DOHH2 (cell line): ENCODE data around the gene AKT1S1.

Experiments used
- H3F3A ChIP-seq: fragments of 200-600 bp; sonication (generic), shearing (Covaris generic); 2 replicates; pipeline ENCODE4 v1.6.0; 2016; ENCODE audit warnings: antibody characterized with exemption, mild to moderate bottlenecking; ENCODE audit not compliant: control insufficient read depth, insufficient read depth
- H3K27ac ChIP-seq: fragments of 200-600 bp; sonication (generic); 2 replicates; pipeline ENCODE4 v1.5.1; 2014; ENCODE audit warnings: low read depth, mild to moderate bottlenecking, low read length, moderate library complexity
- H3K27me3 ChIP-seq: fragments of 200-600 bp; sonication (generic); 2 replicates; pipeline ENCODE4 v1.6.1; 2014; ENCODE audit warnings: mild to moderate bottlenecking, low read length, mixed read lengths; ENCODE audit not compliant: control insufficient read depth
- H3K36me3 ChIP-seq: fragments of 200-600 bp; sonication (generic); 2 replicates; pipeline ENCODE4 v1.6.1; 2014; ENCODE audit warnings: mild to moderate bottlenecking, low read length, moderate library complexity, mixed read lengths; ENCODE audit not compliant: control insufficient read depth
- H3K4me1 ChIP-seq: fragments of 200-600 bp; sonication (generic); 2 replicates; pipeline ENCODE4 v1.6.1; 2014; ENCODE audit warnings: mild to moderate bottlenecking, low read length, mixed read lengths; ENCODE audit not compliant: control insufficient read depth
- H3K4me2 ChIP-seq: fragments of 200-600 bp; sonication (generic); 2 replicates; pipeline ENCODE4 v1.6.0; 2014; ENCODE audit warnings: mild to moderate bottlenecking, low read length, moderate library complexity
- H3K4me3 ChIP-seq: fragments of 200-600 bp; sonication (generic); 2 replicates; pipeline ENCODE4 v1.5.1; 2014; ENCODE audit warnings: mild to moderate bottlenecking, low read length, mixed read lengths
- H3K79me2 ChIP-seq: fragments of 200-600 bp; sonication (generic); 2 replicates; pipeline ENCODE4 v1.6.1; 2014; ENCODE audit warnings: mild to moderate bottlenecking, low read length, mixed read lengths; ENCODE audit not compliant: control insufficient read depth
- H3K9me2 ChIP-seq: fragments of 200-600 bp; sonication (generic); replicated peaks from 2 replicates; pipeline ENCODE4 v1.6.1; 2014; ENCODE audit warnings: mild to moderate bottlenecking, low read length, mixed read lengths; ENCODE audit not compliant: control insufficient read depth
- H3K9me3 ChIP-seq: fragments of 200-600 bp; sonication (generic); 2 replicates; pipeline ENCODE4 v1.6.1; 2014; ENCODE audit warnings: antibody characterized with exemption, low read length, mixed read lengths; ENCODE audit not compliant: control insufficient read depth, insufficient read depth
- H4K20me1 ChIP-seq: fragments of 200-600 bp; sonication (generic); 2 replicates; pipeline ENCODE4 v1.6.0; 2014; ENCODE audit warnings: low read depth, mild to moderate bottlenecking, antibody characterized with exemption, low read length, moderate library complexity; ENCODE audit not compliant: control insufficient read depth, insufficient read depth
- CTCF ChIP-seq: fragments of 200-600 bp; sonication (generic); IDR thresholded peaks from one replicate; pipeline ENCODE4 v1.5.1; 2014; ENCODE audit warnings: antibody characterized with exemption, mild to moderate bottlenecking, low read depth, low read length; ENCODE audit not compliant: poor library complexity, severe bottlenecking
- EZH2phosphoT487 ChIP-seq: fragments of 200-600 bp; sonication (generic); IDR thresholded peaks from 2 replicates; pipeline ENCODE4 v1.6.1; 2017; ENCODE audit warnings: borderline replicate concordance, mild to moderate bottlenecking, antibody characterized with exemption, low read length, moderate library complexity, mixed read lengths

AKT1S1 gene

GRCh38 chr19:49894011-49894664 is 17.0 kb upstream of the AKT1S1 start:
- H3K27me3 ChIP-seq: peaks cover 53% of the 10 kb centered on the region
- no peaks in the 10 kb centered on the region for H3K9me2 ChIP-seq
- TF ChIP-seq EZH2phosphoT487 (no peak), CTCF (no peak)
- no peaks in the 10 kb centered on the region; the same call in 1 of the 2 replicates for H3F3A ChIP-seq
- no peak overlapping the region for H3K4me3 ChIP-seq
- no peaks in the 10 kb centered on the region for H3K79me2 ChIP-seq
- H3K27ac ChIP-seq: no peak overlapping the region
- no peaks in the 10 kb centered on the region for H4K20me1 ChIP-seq
- H3K36me3 ChIP-seq: no peaks in the 10 kb centered on the region
- H3K9me3 ChIP-seq: no peaks in the 10 kb centered on the region
- no peak overlapping the region for H3K4me2 ChIP-seq
- H3K4me1 ChIP-seq: peaks cover 41% of the 10 kb centered on the region

GRCh38 chr19:49892716-49893115 is 15.6 kb upstream of the AKT1S1 start:
- H3K9me3 ChIP-seq: no peaks in the 10 kb centered on the region
- H3K27ac ChIP-seq: no peak overlapping the region
- peaks cover 65% of the 10 kb centered on the region for H3K27me3 ChIP-seq
- no peaks in the 10 kb centered on the region for H3K79me2 ChIP-seq
- no peaks in the 10 kb centered on the region for H3K36me3 ChIP-seq
- no peaks in the 10 kb centered on the region; the same call in 1 of the 2 replicates for H3F3A ChIP-seq
- H3K4me1 ChIP-seq: peaks cover 50% of the 10 kb centered on the region
- no peaks in the 10 kb centered on the region for H3K9me2 ChIP-seq
- TF ChIP-seq CTCF (no peak), EZH2phosphoT487 (no peak)
- no peak overlapping the region for H3K4me3 ChIP-seq
- H4K20me1 ChIP-seq: no peaks in the 10 kb centered on the region
- H3K4me2 ChIP-seq: no peak overlapping the region

DNA sequence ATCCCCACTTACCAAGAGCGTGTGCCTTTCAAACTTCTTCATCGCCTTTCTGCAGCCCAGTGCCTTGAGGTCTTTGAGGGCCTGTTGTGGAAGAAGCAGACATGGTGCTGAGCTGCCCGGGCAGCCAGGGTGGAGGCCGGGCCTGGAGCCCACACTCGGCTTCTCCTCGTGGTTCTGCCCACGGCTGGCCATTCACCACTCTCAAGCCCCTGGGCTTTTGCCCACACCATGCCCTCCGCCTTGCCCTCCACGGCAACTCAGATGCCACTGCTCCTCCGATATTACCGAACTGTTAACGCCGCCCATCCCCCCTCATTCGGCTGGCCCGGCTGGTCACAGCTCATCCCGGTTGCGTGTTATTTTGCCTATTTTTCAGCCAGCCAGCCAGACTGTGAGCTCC is 14.2 kb upstream of the AKT1S1 start:
- peaks cover 2% of the 10 kb centered on the region; the same call in 1 of the 2 replicates for H3F3A ChIP-seq
- H3K4me3 ChIP-seq: no peak overlapping the region
- H3K79me2 ChIP-seq: no peaks in the 10 kb centered on the region
- TF ChIP-seq EZH2phosphoT487 (no peak), CTCF (no peak)
- H3K4me2 ChIP-seq: no peak overlapping the region
- H3K36me3 ChIP-seq: no peaks in the 10 kb centered on the region
- H3K4me1 ChIP-seq: peaks cover 42% of the 10 kb centered on the region
- no peaks in the 10 kb centered on the region for H4K20me1 ChIP-seq
- peaks cover 59% of the 10 kb centered on the region for H3K27me3 ChIP-seq
- no peaks in the 10 kb centered on the region for H3K9me3 ChIP-seq
- H3K9me2 ChIP-seq: no peaks in the 10 kb centered on the region
- no peak overlapping the region for H3K27ac ChIP-seq
